Measurements from ENCODE around the gene IQCE.
A peak's percentile ranks its signal among the peaks of the same experiment; 100 is the strongest.

Gene IQCE

GRCh38 chr7:2603044-2603965 is 44.5 kb downstream of the IQCE start:
- DNase-seq (ENCODE audit: low spot score): no peak
- Histone ChIP-seq H3K27ac (no peak overlapping the region), H3K4me3 (no peak overlapping the region)
- TF ChIP-seq CTCF (IDR thresholded peaks at IDR 0.05): no peak

- TF ChIP-seq CTCF (IDR thresholded peaks at IDR 0.05): no peak
- H3K4me3 ChIP-seq: no peak overlapping the region
- DNase-seq (ENCODE audit: low spot score): no peak
- H3K27ac ChIP-seq: no peak overlapping the region
Observed at GRCh38 chr7:2604608-2605174, 45.9 kb downstream of the IQCE start.

- Histone ChIP-seq H3K4me3 (no peak overlapping the region), H3K27ac (peak overlapping the region; percentile 74 to 79)
- no peak for TF ChIP-seq CTCF (IDR thresholded peaks at IDR 0.05)
- no peak for DNase-seq (ENCODE audit: low spot score)
Observed at GRCh38 chr7:2605608-2606538, 47.1 kb downstream of the IQCE start.

GRCh38 chr7:2606539-2606936 is 47.8 kb downstream of the IQCE start:
- DNase-seq (ENCODE audit: low spot score): no peak
- no peak overlapping the region for H3K4me3 ChIP-seq
- no peak for TF ChIP-seq CTCF (IDR thresholded peaks at IDR 0.05)
- H3K27ac ChIP-seq: peak overlapping the region; percentile 74 to 79

GRCh38 chr7:2607122-2607922 is 48.5 kb downstream of the IQCE start:
- no peak for DNase-seq (ENCODE audit: low spot score)
- no peak for TF ChIP-seq CTCF (IDR thresholded peaks at IDR 0.05)
- peak overlapping the region; percentile 74 to 79 for H3K27ac ChIP-seq
- H3K4me3 ChIP-seq: no peak overlapping the region
